ENCODE results near the gene SEMA4B. TPM values are rescaled to one million over a fixed set of nuclear protein-coding genes. Genes with fewer than 3 reads are reported as not detected.

Gene SEMA4B
- total and polyA plus RNA-seq, 10 donors, result 16.4 to 90.0 (median 74.0) TPM

DNA sequence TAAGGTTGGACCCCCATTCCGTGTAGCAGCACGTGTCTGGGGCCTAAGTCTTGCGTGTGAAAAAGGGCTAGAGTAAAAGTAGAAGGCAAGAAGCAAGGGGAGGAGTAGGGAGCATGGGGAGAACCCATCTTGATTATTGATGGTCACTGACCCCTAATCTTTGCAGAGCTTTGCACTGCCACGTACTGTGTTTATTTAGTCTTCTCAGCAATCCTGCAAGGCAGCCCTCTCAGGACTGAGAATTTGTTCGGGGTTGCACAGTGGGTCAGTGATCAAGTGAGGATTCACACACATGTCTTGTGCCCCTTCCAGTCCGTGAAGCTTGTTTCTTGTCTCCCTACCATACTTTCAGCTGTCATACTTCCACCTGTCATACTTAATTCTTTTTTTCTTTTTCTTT, 7.2 kb downstream of the SEMA4B start:
- Histone ChIP-seq H3K4me3 (no peak overlapping the region), H3K36me3 (peaks cover 0 to 85% (median 8%) of the 10 kb centered on the region in 6 donors), H3K4me1 (peaks cover 50 to 100% (median 89%) of the 10 kb centered on the region in 6 donors), H3K9me3 (no peaks in the 10 kb centered on the region), H3K27me3 (replicated peaks in 1 of 7) (no peaks in the 10 kb centered on the region), H3K27ac (no peak overlapping the region)
- no peak for DNase-seq
- no peak for TF ChIP-seq POLR2A (IDR thresholded peaks at IDR 0.05)
- TF ChIP-seq, protein P1, sequence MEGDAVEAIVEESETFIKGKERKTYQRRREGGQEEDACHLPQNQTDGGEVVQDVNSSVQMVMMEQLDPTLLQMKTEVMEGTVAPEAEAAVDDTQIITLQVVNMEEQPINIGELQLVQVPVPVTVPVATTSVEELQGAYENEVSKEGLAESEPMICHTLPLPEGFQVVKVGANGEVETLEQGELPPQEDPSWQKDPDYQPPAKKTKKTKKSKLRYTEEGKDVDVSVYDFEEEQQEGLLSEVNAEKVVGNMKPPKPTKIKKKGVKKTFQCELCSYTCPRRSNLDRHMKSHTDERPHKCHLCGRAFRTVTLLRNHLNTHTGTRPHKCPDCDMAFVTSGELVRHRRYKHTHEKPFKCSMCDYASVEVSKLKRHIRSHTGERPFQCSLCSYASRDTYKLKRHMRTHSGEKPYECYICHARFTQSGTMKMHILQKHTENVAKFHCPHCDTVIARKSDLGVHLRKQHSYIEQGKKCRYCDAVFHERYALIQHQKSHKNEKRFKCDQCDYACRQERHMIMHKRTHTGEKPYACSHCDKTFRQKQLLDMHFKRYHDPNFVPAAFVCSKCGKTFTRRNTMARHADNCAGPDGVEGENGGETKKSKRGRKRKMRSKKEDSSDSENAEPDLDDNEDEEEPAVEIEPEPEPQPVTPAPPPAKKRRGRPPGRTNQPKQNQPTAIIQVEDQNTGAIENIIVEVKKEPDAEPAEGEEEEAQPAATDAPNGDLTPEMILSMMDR (IDR thresholded peaks at IDR 0.05 in 8 of 11, conservative IDR thresholded peaks at IDR 0.05 in 3 of 11), result no peak
- TF ChIP-seq POLR2AphosphoS5 (IDR thresholded peaks at IDR 0.05), result no peak
- intact Hi-C loops (cut with DNase I; ENCODE audit: low total_unique reads), result no loop called here
- WGBS, 5 donors, result 93 to 98% (median 94%) methylated on average over 6 of the region's 6 CpGs

DNA sequence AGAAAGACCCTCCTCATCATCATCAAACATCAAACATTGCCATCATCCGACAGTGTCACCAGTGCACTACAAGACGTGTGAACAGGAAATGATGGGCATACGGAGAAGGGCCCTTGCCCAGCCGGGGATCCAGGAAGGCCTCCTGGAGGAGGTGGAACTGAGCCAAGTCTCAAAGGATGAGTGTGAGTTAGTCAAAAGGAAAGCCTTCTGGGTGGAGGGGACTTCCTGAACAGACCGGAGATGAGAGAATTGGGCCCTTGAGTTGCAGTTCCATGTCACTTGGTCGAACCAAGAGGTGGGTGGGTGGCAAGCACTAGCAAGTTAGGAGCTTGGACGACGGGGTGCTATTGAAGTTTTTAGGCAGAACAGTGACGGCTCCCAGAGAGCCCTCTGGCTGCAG, 8.5 kb downstream of the SEMA4B start:
- no peak for DNase-seq

DNA sequence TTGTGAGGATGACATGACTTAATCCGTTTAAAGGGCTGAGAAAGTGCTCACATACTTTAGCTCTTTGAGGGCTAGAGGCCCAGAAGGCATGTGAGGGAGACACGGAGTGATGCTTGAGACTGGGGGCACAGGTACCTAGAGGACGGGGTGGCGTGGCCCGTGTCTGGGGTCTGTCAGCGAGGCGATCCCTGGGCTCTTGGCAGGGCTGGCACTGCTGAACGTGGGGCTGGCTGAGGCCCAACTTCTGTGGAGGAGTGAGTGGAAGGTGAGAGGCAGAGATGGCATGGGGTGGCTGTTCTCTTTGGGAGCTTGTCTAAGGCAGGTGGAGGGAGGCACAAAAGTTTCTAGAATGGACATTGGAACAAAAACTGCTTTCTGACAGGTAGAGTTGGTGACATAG, 9.5 kb downstream of the SEMA4B start:
- no peak for DNase-seq
- TF ChIP-seq POLR2AphosphoS5 (IDR thresholded peaks at IDR 0.05) (peak in 2 of 3 donors; percentile 7 to 39), POLR2A (IDR thresholded peaks at IDR 0.05) (no peak)
- TF ChIP-seq, protein P1 (IDR thresholded peaks at IDR 0.05 in 8 of 11, conservative IDR thresholded peaks at IDR 0.05 in 3 of 11), result no peak
- Histone ChIP-seq H3K27ac (peak overlapping the region in 5 of 8 donors; percentile 14 to 86 (median 75)), H3K9me3 (no peaks in the 10 kb centered on the region), H3K4me3 (no peak overlapping the region), H3K36me3 (peaks cover 0 to 70% (median 8%) of the 10 kb centered on the region in 6 donors), H3K27me3 (replicated peaks in 1 of 7) (no peaks in the 10 kb centered on the region), H3K4me1 (peaks cover 47 to 100% (median 87%) of the 10 kb centered on the region in 6 donors)
- 88 to 94% (median 92%) methylated on average over 8 of the region's 8 CpGs for WGBS, 5 donors
- intact Hi-C loops (cut with DNase I; ENCODE audit: low total_unique reads), result no loop called here

More for the DNA sequence above, 8.5 kb downstream of the SEMA4B start:
- Histone ChIP-seq H3K4me1 (peaks cover 50 to 100% (median 89%) of the 10 kb centered on the region in 6 donors), H3K36me3 (peaks cover 0 to 72% (median 8%) of the 10 kb centered on the region in 6 donors), H3K27me3 (replicated peaks in 1 of 7) (no peaks in the 10 kb centered on the region), H3K4me3 (no peak overlapping the region), H3K27ac (peak overlapping the region in 3 of 8 donors; percentile 30 to 86 (median 75)), H3K9me3 (no peaks in the 10 kb centered on the region)
- intact Hi-C loops (cut with DNase I; ENCODE audit: low total_unique reads), result no loop called here
- WGBS, 5 donors, result 43 to 77% (median 49%) methylated on average over 9 of the region's 9 CpGs
- TF ChIP-seq, protein P1 (IDR thresholded peaks at IDR 0.05 in 8 of 11, conservative IDR thresholded peaks at IDR 0.05 in 3 of 11), result no peak
- TF ChIP-seq POLR2A (IDR thresholded peaks at IDR 0.05), result no peak
- no peak for TF ChIP-seq POLR2AphosphoS5 (IDR thresholded peaks at IDR 0.05)

- H3K27me3 ChIP-seq (replicated peaks in 1 of 7), result no peaks in the 10 kb centered on the region
- peaks cover 46 to 100% (median 85%) of the 10 kb centered on the region in 6 donors for H3K4me1 ChIP-seq
- DNase-seq, result no peak
- intact Hi-C loops (cut with DNase I; ENCODE audit: low total_unique reads), result no loop called here
- 66 to 92% (median 76%) methylated on average over 6 to 9 of the region's 9 CpGs for WGBS, 5 donors
- TF ChIP-seq, protein P1 (IDR thresholded peaks at IDR 0.05 in 8 of 11, conservative IDR thresholded peaks at IDR 0.05 in 3 of 11), result no peak
- TF ChIP-seq POLR2AphosphoS5 (IDR thresholded peaks at IDR 0.05) (no peak), POLR2A (IDR thresholded peaks at IDR 0.05) (no peak)
- H3K27ac ChIP-seq, result peak overlapping the region in 7 of 8 donors; percentile 14 to 86 (median 69)
- peaks cover 0 to 70% (median 8%) of the 10 kb centered on the region in 6 donors for H3K36me3 ChIP-seq
- no peaks in the 10 kb centered on the region for H3K9me3 ChIP-seq
- peak overlapping the region in 1 of 8 donors; percentile 31 for H3K4me3 ChIP-seq
Measured at GRCh38 chr15:90211009-90211408, 9.9 kb downstream of the SEMA4B start.
